ENCODE measurements around the gene SLC16A3.

The SLC16A3 gene

GRCh38 chr17:82278308-82278707 is 49.5 kb downstream of the SLC16A3 start:
- H3K4me3 ChIP-seq (ENCODE audit: low read depth, low read length), result no peak overlapping the region
- no peak for TF ChIP-seq CTCF (IDR thresholded peaks at IDR 0.05; ENCODE audit: low read depth, low read length)

- H3K4me3 ChIP-seq (ENCODE audit: low read depth, low read length), result no peak overlapping the region
- no peak for TF ChIP-seq CTCF (IDR thresholded peaks at IDR 0.05; ENCODE audit: low read depth, low read length)
Measured at GRCh38 chr17:82278786-82279391, 50.0 kb downstream of the SLC16A3 start.

- no peak overlapping the region for H3K4me3 ChIP-seq (ENCODE audit: low read depth, low read length)
- TF ChIP-seq CTCF (IDR thresholded peaks at IDR 0.05; ENCODE audit: low read depth, low read length), result no peak
Measured at GRCh38 chr17:82280537-82280936, 51.7 kb downstream of the SLC16A3 start.

GRCh38 chr17:82281076-82281475 is 52.2 kb downstream of the SLC16A3 start:
- no peak overlapping the region for H3K4me3 ChIP-seq (ENCODE audit: low read depth, low read length)
- TF ChIP-seq CTCF (IDR thresholded peaks at IDR 0.05; ENCODE audit: low read depth, low read length), result no peak

GRCh38 chr17:82281502-82282238 is 52.8 kb downstream of the SLC16A3 start:
- no peak overlapping the region for H3K4me3 ChIP-seq (ENCODE audit: low read depth, low read length)
- TF ChIP-seq CTCF (IDR thresholded peaks at IDR 0.05; ENCODE audit: low read depth, low read length), result no peak

GRCh38 chr17:82282239-82283207 is 53.7 kb downstream of the SLC16A3 start:
- H3K4me3 ChIP-seq (ENCODE audit: low read depth, low read length), result no peak overlapping the region
- TF ChIP-seq CTCF (IDR thresholded peaks at IDR 0.05; ENCODE audit: low read depth, low read length), result no peak
